ENCODE results near the gene CASP8. TPM values are rescaled to one million over a fixed set of nuclear protein-coding genes. Genes with fewer than 3 reads are reported as not detected.

CASP8 gene
- total and polyA plus RNA-seq, 7 experiments from 2014 or later: 38.9 to 159 (median 93.2) TPM

DNA sequence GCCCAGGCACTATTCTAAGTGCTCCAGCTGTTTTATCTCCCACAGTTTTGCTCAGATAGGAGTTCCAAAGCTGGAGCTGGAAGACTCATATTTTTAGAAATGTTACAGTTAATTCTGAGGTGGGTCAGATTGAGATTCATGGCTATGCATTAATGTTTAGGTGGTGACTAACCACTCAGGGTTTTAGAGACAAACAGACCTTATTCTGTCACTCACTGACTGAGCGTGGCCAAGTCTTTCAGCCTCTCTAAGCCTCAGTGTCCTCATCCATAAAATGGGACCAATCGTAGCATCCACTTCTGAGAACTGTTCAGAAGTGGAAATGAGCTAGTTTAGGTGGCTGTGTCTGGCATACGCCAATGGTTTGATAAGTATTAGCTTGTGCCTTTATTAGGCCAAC, 4.3 kb upstream of the CASP8 start:
- Histone ChIP-seq H3K27ac (ENCODE audit: low read depth, low read length) (peak overlapping the region; percentile 91), H3K9me3 (ENCODE audit: control insufficient read depth in 2 of 3, low read length in 3 of 3) (no peaks in the 10 kb centered on the region), H3K4me1 (ENCODE audit: control insufficient read depth in 2 of 2, insufficient read depth in 2 of 2, low read length in 2 of 2) (peaks cover 74 to 80% of the 10 kb centered on the region in 2 donors), H3K4me3 (ENCODE audit: low read length) (no peak overlapping the region), H3K36me3 (ENCODE audit: control insufficient read depth in 2 of 3, insufficient read depth in 3 of 3, low read length in 3 of 3) (no peaks in the 10 kb centered on the region), H3K27me3 (ENCODE audit: control insufficient read depth in 2 of 2, insufficient read depth in 2 of 2, low read length in 2 of 2) (no peaks in the 10 kb centered on the region)
- peak overlapping the region in 4 of 10 donors; percentile 49 to 100 (median 97) for H3K4me3 Mint-ChIP-seq
- peaks cover under 1 to 36% (median 5%) of the 10 kb centered on the region in 5 donors for H3K36me3 Mint-ChIP-seq
- H3K27me3 Mint-ChIP-seq: no peaks in the 10 kb centered on the region
- DNase-seq (no peak), ATAC-seq (no peak)
- H3K27ac Mint-ChIP-seq: peak overlapping the region; percentile 95 to 99 (median 98)
- intact Hi-C loops (cut with micrococcal nuclease): loop anchor here (5.0 to 10.0 kb wide), 3 partner anchors 1009 to 1381 kb away; partner anchors contain the start of genes FAM117B (in 1 of the 2) and NOP58 (in 1 of the 2)
- ChIA-PET CTCF (interaction anchor here (0.6 to 4.7 kb wide), 5 partner anchors 19 to 289 kb away, joined by 3 to 22 read pairs (median 4); partner anchors contain the start of gene CASP10), POLR2A (interaction anchor here (0.6 to 2.5 kb wide), 6 partner anchors 9 to 775 kb away, joined by 3 to 18 read pairs (median 7); partner anchors contain the start of gene CFLAR)
- peaks cover 55 to 91% (median 78%) of the 10 kb centered on the region in 7 donors for H3K4me1 Mint-ChIP-seq
- peaks cover 0 to 8% (median 0%) of the 10 kb centered on the region in 11 donors for H3K9me3 Mint-ChIP-seq

DNA sequence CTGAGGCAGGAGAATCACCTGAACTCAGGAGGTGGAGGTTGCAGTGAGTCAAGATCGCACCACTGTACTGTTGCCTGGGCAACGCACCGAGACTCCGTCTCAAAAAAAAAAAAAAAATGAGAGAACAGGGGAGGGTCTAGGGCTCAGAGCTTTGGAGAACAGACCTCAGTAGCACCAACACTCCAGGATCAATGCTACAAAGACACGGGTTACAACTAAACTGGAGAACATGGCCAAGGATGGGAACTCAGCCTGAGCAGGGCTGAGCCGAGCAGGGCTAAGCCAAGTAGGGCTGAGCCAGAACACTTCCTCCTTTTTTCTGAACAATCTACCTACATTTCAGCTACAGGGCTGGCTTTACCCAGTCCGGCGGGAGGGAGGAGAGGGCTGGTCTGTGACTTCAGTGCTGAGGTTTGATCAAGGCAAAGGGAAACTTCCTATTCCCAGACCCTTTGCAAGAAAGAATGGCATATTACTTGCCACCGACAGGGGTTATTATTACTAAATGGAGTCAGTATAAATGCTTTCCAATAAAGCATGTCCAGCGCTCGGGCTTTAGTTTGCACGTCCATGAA, 2.9 kb upstream of the CASP8 start:
- no peaks in the 10 kb centered on the region for H3K9me3 ChIP-seq (ENCODE audit: control insufficient read depth in 2 of 3, low read length in 3 of 3)
- POLR2A ChIA-PET: interaction anchor here (0.6 to 2.5 kb wide), 10 partner anchors 10 to 393 kb away, joined by 3 to 18 read pairs (median 4); partner anchors contain the start of genes CASP10, CLK1, NIF3L1 and PPIL3
- no peaks in the 10 kb centered on the region for H3K36me3 ChIP-seq (ENCODE audit: control insufficient read depth in 2 of 3, insufficient read depth in 3 of 3, low read length in 3 of 3)
- peaks cover 69 to 70% of the 10 kb centered on the region in 2 donors for H3K4me1 ChIP-seq (ENCODE audit: control insufficient read depth in 2 of 2, insufficient read depth in 2 of 2, low read length in 2 of 2)
- peak overlapping the region; percentile 85 to 100 (median 94) for H3K4me3 Mint-ChIP-seq
- peak overlapping the region; percentile 95 to 99 (median 98) for H3K27ac Mint-ChIP-seq
- H3K4me3 ChIP-seq (ENCODE audit: low read length): peak overlapping the region; percentile 80
- ATAC-seq (peak; percentile 40), DNase-seq (peak; percentile 43 to 77 (median 65))
- CTCF ChIA-PET: interaction anchor here (0.6 to 8.9 kb wide), 4 partner anchors 20 to 73 kb away, joined by 3 to 64 read pairs (median 6); no protein-coding TSS in a partner anchor
- H3K27me3 Mint-ChIP-seq: no peaks in the 10 kb centered on the region
- H3K36me3 Mint-ChIP-seq: peaks cover 0 to 36% (median 5%) of the 10 kb centered on the region in 5 donors
- H3K4me1 Mint-ChIP-seq: peaks cover 46 to 91% (median 77%) of the 10 kb centered on the region in 7 donors
- intact Hi-C loops (cut with micrococcal nuclease): loop anchor here (1.0 to 10.0 kb wide), 4 partner anchors 524 to 1380 kb away; partner anchors contain the start of genes FAM117B (in 1 of the 2) and NOP58 (in 1 of the 2)
- H3K9me3 Mint-ChIP-seq: peaks cover 0 to 8% (median 0%) of the 10 kb centered on the region in 11 donors
- H3K27me3 ChIP-seq (ENCODE audit: control insufficient read depth in 2 of 2, insufficient read depth in 2 of 2, low read length in 2 of 2): no peaks in the 10 kb centered on the region
- H3K27ac ChIP-seq (ENCODE audit: low read depth, low read length): peak overlapping the region; percentile 91

DNA sequence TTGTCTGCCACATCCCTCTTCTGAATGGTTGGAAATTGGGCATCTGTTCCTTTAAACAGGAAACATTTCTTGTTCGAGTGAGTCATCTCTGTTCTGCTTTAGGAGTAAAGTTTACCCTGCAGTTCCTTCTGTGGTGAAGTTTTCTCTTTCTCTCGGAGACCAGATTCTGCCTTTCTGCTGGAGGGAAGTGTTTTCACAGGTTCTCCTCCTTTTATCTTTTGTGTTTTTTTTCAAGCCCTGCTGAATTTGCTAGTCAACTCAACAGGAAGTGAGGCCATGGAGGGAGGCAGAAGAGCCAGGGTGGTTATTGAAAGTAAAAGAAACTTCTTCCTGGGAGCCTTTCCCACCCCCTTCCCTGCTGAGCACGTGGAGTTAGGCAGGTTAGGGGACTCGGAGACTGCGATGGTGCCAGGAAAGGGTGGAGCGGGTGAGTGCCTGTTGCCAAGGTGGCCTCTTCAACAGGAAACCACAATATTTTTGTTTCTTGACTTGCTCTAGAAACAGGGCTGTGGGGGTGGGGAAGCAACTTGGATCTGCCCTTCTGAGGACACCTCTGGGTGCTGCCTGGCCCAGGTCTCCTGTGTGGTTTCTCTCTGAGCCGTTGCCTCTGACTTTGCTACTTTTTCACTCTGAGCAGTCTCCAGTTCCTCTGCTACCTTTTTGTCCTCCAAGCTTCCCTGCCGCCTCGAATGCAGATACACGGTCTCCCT, 2.2 kb upstream of the CASP8 start:
- Histone ChIP-seq H3K9me3 (ENCODE audit: control insufficient read depth in 2 of 3, low read length in 3 of 3) (no peaks in the 10 kb centered on the region), H3K36me3 (ENCODE audit: control insufficient read depth in 2 of 3, insufficient read depth in 3 of 3, low read length in 3 of 3) (no peaks in the 10 kb centered on the region), H3K4me1 (ENCODE audit: control insufficient read depth in 2 of 2, insufficient read depth in 2 of 2, low read length in 2 of 2) (peaks cover 63 to 71% of the 10 kb centered on the region in 2 donors), H3K27me3 (ENCODE audit: control insufficient read depth in 2 of 2, insufficient read depth in 2 of 2, low read length in 2 of 2) (no peaks in the 10 kb centered on the region), H3K4me3 (ENCODE audit: low read length) (peak overlapping the region; percentile 80), H3K27ac (ENCODE audit: low read depth, low read length) (peak overlapping the region; percentile 91)
- peak overlapping the region; percentile 85 to 100 (median 94) for H3K4me3 Mint-ChIP-seq
- H3K27me3 Mint-ChIP-seq: no peaks in the 10 kb centered on the region
- H3K4me1 Mint-ChIP-seq: peaks cover 44 to 91% (median 75%) of the 10 kb centered on the region in 7 donors
- CTCF ChIA-PET: interaction anchor here (0.6 to 8.9 kb wide), 4 partner anchors 21 to 72 kb away, joined by 3 to 64 read pairs (median 6); no protein-coding TSS in a partner anchor
- ATAC-seq (peak; percentile 84), DNase-seq (peak; percentile 72 to 99 (median 98))
- peaks cover 0 to 37% (median 5%) of the 10 kb centered on the region in 5 donors for H3K36me3 Mint-ChIP-seq
- peaks cover 0 to 4% (median 0%) of the 10 kb centered on the region in 11 donors for H3K9me3 Mint-ChIP-seq
- peak overlapping the region; percentile 95 to 99 (median 98) for H3K27ac Mint-ChIP-seq
- intact Hi-C loops (cut with micrococcal nuclease): loop anchor here (1.0 to 10.0 kb wide), 17 partner anchors 17 to 1379 kb away; partner anchors contain the start of genes CASP10 (in 2 of the 2), CLK1 (in 2 of the 2), NIF3L1 (in 2 of the 2) and NOP58 (in 2 of the 2)
- POLR2A ChIA-PET: interaction anchor here (0.6 to 8.1 kb wide), 13 partner anchors 10 to 1165 kb away, joined by 3 to 77 read pairs (median 5); partner anchors contain the start of genes CLK1, NIF3L1, PPIL3 and STRADB

DNA sequence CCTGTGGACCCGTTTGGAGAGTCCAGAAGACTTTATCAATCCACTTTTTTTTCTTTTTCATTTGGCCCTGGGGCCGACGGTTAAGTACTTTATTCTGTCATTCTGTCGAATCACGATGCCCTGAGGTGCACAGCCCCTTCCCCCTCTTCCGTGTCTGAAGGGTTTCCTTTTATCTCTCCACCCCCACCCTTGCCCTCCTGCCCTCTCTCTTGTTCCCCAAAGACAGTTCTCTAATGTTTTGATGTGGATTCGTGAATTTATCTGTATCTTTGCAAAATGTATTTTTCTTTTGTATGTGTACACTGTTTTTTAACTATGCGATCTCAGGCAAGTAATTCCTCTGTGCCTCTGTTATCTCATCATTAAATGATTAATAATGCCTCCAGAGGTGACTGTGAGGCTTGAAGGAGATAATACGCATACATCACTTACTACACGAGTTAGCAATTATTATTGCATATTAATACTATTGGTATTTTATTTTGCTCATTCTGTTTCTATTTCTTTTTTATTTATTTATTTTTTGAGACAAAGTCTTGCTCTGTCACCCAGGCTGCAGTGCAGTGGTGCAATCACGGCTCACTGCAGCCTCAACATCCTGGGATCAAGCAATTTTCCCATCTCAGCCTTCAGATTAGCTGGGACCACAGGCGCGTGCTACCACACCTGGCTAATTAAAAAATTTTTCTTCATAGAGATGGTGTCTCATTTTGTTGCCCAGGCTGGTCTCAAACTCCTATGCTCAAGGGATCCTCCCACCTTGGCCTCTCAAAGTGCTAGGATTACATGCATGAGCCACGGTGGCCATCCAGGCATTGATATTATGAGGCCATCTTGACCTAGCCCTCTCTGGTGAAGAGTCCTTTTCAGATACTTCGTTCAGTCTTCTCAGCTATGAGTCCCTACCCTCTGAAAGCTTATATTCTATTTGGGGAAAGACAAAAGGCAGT, 1.4 kb upstream of the CASP8 start:
- DNase-seq: no peak
- ATAC-seq: no peak
- CTCF ChIA-PET: interaction anchor here (0.6 to 8.9 kb wide), 5 partner anchors 22 to 422 kb away, joined by 3 to 64 read pairs (median 12); partner anchors contain the start of gene CASP10
- Histone ChIP-seq H3K4me1 (ENCODE audit: control insufficient read depth in 2 of 2, insufficient read depth in 2 of 2, low read length in 2 of 2) (peaks cover 56 to 71% of the 10 kb centered on the region in 2 donors), H3K36me3 (ENCODE audit: control insufficient read depth in 2 of 3, insufficient read depth in 3 of 3, low read length in 3 of 3) (peaks cover 0 to 4% (median 0%) of the 10 kb centered on the region in 3 experiments), H3K9me3 (ENCODE audit: control insufficient read depth in 2 of 3, low read length in 3 of 3) (no peaks in the 10 kb centered on the region), H3K4me3 (ENCODE audit: low read length) (peak overlapping the region; percentile 80), H3K27ac (ENCODE audit: low read depth, low read length) (peak overlapping the region; percentile 91), H3K27me3 (ENCODE audit: control insufficient read depth in 2 of 2, insufficient read depth in 2 of 2, low read length in 2 of 2) (no peaks in the 10 kb centered on the region)
- Mint-ChIP-seq H3K36me3 (peaks cover 0 to 34% (median 5%) of the 10 kb centered on the region in 5 donors), H3K27ac (peak overlapping the region; percentile 95 to 99 (median 98)), H3K27me3 (no peaks in the 10 kb centered on the region), H3K4me1 (peaks cover 49 to 91% (median 80%) of the 10 kb centered on the region in 7 donors), H3K4me3 (peak overlapping the region; percentile 85 to 100 (median 94)), H3K9me3 (peaks cover 0 to 4% (median 0%) of the 10 kb centered on the region in 11 donors)
- POLR2A ChIA-PET: interaction anchor here (0.6 to 8.1 kb wide), 17 partner anchors 8 to 1164 kb away, joined by 3 to 77 read pairs (median 5); partner anchors contain the start of genes CASP10, CLK1, STRADB and TRAK2
- intact Hi-C loops (cut with micrococcal nuclease): loop anchor here (1.0 to 10.0 kb wide), 17 partner anchors 16 to 1378 kb away; partner anchors contain the start of genes CASP10 (in 2 of the 2), CLK1 (in 2 of the 2), NIF3L1 (in 2 of the 2) and NOP58 (in 2 of the 2)

DNA sequence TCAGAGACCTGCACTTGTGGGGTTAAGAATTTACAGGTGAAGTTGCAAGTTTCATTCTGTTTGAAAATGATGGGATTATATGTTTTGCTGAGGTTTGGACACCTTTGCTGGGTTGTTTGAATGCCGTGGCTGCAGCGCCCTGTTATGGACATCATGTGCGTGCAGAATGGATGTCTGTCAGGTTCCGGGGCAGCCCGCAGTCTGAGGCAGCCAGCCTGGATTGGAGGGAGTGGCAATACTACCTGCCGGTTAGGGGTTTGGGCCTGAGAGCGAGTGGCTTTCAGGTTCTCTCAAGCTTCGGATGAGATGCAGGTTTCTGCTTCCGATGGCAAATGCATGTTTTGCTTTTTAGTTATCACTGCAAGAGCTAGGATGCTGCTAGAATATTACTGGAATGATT, 1.1 kb downstream of the CASP8 start:
- H3K27me3 Mint-ChIP-seq: no peaks in the 10 kb centered on the region
- peaks cover 0 to 4% (median 0%) of the 10 kb centered on the region in 11 donors for H3K9me3 Mint-ChIP-seq
- intact Hi-C loops (cut with micrococcal nuclease): loop anchor here (2.0 kb wide), 4 partner anchors 103 to 771 kb away; partner anchors contain the start of genes BZW1 (in 1 of the 2), FZD7 (in 1 of the 2) and TMEM237 (in 1 of the 2)
- ChIA-PET POLR2A (interaction anchor here (0.6 to 8.1 kb wide), 15 partner anchors 8 to 372 kb away, joined by 3 to 77 read pairs (median 5); partner anchors contain the start of genes CASP10, NIF3L1 and PPIL3), CTCF (interaction anchor here (0.6 to 8.9 kb wide), 7 partner anchors 9 to 102 kb away, joined by 3 to 64 read pairs (median 7); no protein-coding TSS in a partner anchor)
- H3K36me3 Mint-ChIP-seq: peaks cover 5 to 28% (median 9%) of the 10 kb centered on the region in 5 donors
- Histone ChIP-seq H3K27ac (ENCODE audit: low read depth, low read length) (peak overlapping the region; percentile 91), H3K9me3 (ENCODE audit: control insufficient read depth in 2 of 3, low read length in 3 of 3) (no peaks in the 10 kb centered on the region), H3K36me3 (ENCODE audit: control insufficient read depth in 2 of 3, insufficient read depth in 3 of 3, low read length in 3 of 3) (peaks cover 0 to 8% (median 3%) of the 10 kb centered on the region in 3 experiments), H3K4me3 (ENCODE audit: low read length) (peak overlapping the region; percentile 96), H3K27me3 (ENCODE audit: control insufficient read depth in 2 of 2, insufficient read depth in 2 of 2, low read length in 2 of 2) (no peaks in the 10 kb centered on the region), H3K4me1 (ENCODE audit: control insufficient read depth in 2 of 2, insufficient read depth in 2 of 2, low read length in 2 of 2) (peaks cover 57 to 67% of the 10 kb centered on the region in 2 donors)
- ATAC-seq (no peak), DNase-seq (peak in 8 of 9 donors; percentile 14 to 57 (median 42))
- peaks cover 59 to 91% (median 78%) of the 10 kb centered on the region in 7 donors for H3K4me1 Mint-ChIP-seq
- peak overlapping the region; percentile 94 to 100 (median 99) for H3K4me3 Mint-ChIP-seq
- H3K27ac Mint-ChIP-seq: peak overlapping the region; percentile 89 to 100 (median 98)

Measured in naive thymus-derived CD4-positive, alpha-beta T cell (primary cell).